ENCODE data around the gene IFFO2.

IFFO2 gene

GRCh38 chr1:18949686-18950400 lies 6.6 kb downstream of the IFFO2 start:
- peak; percentile 82 for DNase-seq

GRCh38 chr1:18948913-18949685 lies 7.4 kb downstream of the IFFO2 start:
- DNase-seq = no peak

DNA sequence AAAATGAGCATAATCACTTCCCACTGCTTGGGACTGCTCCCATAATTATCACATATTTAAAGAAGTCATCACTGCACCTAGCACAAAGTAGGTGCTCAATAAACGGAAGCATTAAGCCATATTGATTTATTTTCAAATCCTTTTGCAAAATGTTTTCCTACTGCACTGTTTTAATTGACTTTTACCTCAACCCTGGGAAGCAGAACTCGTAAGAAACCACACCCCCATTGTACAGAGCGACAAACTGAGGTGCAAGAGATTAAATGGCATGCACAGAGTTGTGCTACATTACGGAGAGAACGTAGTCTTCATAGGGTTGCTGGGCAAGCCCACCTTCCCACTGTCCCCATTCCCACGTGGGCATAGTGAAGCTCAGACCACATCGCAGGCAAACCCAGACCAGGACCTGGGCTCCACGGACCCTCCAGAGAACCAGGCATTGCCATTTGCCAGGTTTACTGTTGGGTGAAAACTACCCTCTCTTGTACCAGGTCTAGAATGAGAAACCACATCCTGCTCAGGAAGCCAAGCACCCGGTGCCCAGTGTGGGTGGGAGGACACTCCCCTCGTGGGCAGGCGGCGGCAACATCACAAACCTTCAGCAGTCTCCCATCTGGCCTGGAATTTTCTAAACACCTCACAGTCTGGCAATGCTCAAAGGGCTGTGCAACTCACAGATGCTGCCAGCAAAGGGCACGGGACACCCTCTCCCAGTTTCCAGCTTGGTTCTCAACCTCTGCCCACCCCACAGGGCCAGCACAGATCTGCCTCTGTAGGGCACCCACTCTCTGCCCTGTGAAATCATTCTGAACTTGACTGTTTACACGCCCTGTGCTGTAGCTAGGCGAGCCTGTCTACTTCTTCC lies 8.2 kb downstream of the IFFO2 start:
- peak; percentile 70 for DNase-seq

DNA sequence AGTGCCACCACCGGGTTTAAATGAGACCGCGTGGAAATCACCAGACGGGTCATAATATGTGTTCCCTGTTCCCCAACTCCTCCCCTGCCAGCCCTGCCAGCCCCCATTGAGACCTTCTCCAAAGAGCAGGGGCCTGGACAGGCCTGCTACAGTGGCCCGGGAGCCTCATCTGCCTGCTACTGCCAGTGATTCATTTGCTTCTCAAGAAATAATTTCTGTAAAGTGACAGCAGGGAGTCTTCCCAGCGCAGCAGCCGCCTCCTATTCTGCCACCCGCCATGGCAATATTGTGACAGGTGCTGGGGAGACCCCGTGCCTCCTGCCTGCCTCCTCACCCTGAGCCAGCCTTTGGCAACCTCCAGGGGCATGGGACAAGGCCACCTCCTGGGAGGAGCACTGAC lies 8.9 kb downstream of the IFFO2 start:
- no peak for DNase-seq

DNA sequence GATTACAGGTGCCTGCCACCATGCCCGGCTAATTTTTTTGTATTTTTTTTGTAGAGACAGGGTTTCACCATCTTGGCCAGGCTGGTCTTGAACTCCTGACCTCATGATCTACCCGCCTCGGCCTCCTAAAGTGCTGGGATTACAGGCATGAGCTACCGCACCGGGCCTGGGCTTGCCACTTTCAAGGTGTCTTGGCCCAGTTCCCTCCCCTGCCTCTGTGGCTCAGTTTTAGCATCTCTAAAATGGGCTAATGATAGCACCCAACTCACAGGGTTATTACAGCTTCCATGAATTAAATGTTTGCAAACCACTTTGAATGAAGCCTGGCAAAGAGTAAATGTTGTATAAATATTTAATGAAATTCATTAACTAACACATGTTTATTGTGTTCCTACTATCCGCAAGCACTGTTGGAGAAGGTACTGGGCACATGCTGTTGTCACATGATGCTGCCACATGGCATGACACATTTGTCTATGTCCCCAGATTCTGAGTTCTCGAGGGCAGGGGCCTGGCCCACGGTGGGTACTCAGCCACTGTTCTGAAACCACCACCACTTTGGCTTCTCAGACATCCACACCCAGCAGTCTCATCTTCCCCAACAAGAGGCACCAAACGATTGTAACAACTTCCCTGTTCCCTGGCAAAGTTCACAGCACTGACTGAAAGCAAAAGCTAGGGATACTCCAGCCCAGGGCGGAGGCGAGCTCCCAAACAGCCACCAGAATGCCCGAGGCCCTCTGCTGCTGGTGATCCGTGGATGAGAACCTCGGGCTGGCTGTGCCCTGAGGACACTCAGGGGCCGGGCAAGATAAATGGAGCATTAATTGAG lies 9.7 kb downstream of the IFFO2 start:
- DNase-seq = no peak

GRCh38 chr1:18945401-18945849 lies 11.1 kb downstream of the IFFO2 start:
- DNase-seq = no peak

DNA sequence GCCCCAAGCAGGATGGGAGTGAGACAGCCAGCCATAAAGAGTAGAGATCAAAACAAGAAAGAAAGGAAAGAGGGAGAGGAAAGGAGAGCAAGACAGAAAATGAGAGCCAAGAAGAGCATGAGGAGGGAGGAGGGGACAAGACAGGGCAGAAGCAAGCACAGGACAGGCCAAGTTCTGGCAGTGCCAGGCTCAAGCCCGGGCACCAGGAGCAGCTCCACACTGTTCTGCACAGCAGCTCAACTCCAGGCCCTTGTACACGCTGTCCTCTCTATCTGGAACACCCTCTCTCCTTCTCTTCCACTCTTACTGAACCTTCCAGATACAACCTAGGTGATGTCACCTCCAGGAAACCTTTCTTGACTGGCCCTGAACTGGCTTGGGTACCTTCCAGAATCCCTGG lies 11.7 kb downstream of the IFFO2 start:
- DNase-seq = no peak

DNA sequence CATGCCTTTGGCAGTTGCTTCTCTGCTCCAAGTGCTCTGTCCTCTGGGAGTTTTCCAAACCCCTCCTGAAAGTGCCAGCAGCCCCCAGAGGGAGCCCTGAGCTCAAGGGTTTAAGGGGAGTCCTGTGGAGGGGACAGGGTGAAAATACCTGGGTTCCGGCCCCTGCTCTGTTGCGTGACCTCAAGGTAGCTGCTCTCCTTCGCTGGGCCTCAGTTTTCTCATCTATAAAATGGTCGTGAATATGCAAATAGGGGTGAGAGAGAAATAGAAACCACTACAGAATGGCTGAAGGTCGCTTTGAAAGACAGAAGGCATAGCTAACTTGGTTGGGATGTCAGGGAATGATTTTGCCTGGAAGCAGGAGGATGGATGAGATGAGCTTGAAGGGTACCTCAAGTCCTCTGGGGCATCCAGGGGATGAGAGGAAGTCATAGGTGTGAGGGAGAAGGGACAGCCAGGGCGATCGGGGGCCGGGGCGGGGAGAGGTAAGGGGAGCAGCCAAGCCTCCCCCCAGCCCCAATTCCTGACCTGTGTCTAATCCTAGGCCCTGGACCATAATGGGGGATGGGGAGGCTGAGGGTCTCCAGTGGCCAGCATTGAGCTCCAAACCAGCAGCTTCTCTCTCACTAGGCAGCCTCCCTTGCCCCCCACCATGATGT lies 12.4 kb downstream of the IFFO2 start:
- no peak for DNase-seq

- DNase-seq = no peak
These were observed 13.3 kb downstream of the IFFO2 start for GRCh38 chr1:18943162-18943561.

- no peak for DNase-seq
These were observed 14.1 kb downstream of the IFFO2 start for GRCh38 chr1:18942340-18942739.

- DNase-seq = no peak
These were observed 15.0 kb downstream of the IFFO2 start for GRCh38 chr1:18941221-18942141.

DNA sequence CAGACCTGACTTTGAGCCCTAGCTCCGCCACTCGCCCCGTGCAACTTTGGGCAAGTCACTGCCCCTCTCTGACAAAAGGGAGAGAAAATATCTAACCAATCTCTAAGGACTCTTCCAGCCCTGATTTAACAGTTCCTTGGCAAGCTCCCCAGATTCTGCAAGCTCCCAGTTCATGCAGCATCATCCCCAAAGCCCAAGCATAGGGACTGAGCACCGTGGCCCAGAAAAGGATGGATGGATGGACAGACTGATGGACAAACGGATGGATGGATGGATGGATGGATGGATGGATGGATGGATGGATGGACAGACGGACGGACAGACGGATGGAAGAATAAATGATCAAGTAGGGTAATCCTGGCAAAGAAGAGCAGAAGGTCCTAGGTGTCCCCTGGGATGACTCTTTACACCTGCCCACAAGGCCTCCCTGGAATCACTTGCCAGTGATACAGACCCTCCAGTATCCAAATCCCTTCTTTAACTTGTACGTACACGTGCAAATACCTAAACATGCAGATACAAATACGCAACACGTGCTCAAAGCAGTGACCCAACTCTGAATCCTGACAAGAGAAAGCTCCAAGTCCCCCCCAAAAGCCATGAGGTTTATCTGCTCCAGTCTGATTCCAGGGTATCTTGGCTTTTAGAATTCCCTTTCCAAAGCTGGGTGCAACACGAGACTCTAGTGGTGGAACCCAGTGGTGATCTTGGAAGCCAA lies 16.0 kb downstream of the IFFO2 start:
- DNase-seq = no peak

DNA sequence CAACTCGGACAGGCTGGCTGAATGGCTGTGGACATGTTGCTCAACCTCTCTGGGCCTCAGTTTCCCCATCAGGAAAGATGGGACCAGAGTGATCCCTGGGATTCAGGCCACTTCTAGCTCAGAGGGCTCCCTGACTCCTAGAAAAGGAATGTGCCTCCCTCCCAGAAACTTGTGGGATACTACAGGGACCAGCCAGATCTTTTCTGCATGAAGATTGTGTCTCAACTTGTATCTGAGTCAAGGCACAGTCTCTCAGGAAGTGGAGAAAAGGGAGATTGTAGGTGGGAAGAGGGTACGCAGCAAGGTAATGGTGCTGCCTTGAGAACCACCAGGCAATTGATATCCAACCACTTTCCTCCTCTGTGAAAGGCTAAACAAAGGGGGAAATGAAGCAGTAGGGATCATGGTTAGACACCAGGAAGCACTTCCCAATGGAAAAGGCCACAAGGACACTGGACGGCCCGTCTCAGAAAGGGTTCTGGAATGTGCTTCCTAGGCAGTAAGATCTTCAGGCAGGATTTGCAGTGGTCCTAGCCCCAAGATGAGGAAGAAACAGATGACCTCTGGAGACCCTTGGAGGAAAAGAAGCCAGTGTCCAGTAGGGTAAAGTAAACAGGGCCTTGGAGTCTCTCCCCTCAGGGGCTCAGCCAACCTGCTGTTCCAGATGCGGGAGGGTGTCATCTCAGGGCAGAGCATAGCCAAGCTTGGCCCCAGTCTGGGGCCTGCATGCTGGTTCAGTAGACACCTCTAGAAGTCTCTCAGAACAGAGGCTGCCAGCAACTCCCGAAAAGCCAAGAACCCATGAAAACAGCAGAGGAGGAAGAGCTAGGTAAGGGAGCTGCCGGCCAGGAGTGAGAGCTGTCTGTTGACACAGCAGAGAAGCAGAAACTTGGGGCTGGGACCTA lies 16.8 kb downstream of the IFFO2 start:
- no peak for DNase-seq

GRCh38 chr1:18938707-18939070 lies 17.8 kb downstream of the IFFO2 start:
- no peak for DNase-seq

GRCh38 chr1:18938008-18938706 lies 18.3 kb downstream of the IFFO2 start:
- DNase-seq = peak; percentile 67

- no peak for DNase-seq
These were observed 18.9 kb downstream of the IFFO2 start for GRCh38 chr1:18937539-18937938.

DNA sequence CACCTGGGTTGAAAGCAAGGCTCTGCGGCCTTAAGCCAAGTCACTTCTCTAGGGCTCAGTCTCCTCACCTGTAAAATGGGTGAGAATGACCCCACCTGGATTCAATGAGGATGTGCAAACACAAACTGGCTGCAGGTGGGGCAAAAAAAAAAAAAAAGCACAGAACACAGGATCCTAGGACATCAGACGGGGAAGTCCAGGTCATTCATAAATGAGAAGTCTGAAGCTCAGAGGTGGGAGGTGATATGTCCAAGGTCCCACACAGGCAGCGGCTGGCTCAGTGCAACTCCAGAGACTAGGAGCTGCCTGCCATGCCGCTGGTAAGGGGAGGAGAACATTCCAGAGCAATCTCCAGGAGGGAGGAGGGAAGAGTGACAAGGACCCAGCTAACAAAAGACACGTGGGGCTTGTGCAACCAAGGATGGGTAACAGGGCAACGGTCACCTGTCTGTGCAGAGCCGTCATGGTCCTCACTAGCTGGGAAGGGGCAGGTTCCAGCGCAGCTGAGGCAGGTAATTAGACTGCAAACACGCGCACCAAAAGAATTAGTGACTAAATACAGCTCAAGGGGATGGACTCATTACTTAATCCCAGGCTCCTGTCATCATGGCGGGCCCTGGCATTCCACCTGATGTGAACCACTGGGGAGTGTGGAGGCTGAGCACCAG lies 19.5 kb downstream of the IFFO2 start:
- no peak for DNase-seq

DNA sequence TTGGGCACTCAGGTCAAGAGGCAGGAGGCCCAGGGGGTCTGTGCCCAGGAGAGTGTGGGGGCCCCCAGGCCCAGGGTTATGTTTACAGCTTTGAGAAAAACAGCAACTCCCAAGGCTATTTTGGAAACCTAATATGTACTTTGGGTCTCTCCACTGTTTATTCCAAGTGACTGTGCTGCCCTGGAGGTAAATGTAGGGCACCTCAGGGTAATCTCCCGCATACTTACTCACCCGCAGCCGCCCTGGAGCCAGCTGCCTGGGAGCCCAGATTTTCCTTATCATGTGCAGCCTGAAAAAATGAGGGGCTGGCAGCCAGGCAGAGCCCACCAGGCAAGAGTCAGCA lies 20.0 kb downstream of the IFFO2 start:
- no peak for DNase-seq

Data from kidney glomerular epithelial cell (primary cell).